GM12874 (cell line): ENCODE measurements around the gene EHBP1L1.

Experiments
- TF ChIP-seq, protein P1 (sequence below): IDR thresholded peaks from 2 replicates; pipeline ENCODE4 v1.5.1; 2011; ENCODE audit warnings: low read depth, mild to moderate bottlenecking, control low read depth, low read length, moderate library complexity; ENCODE audit not compliant: insufficient read depth

The EHBP1L1 gene

GRCh38 chr11:65615229-65615949 is 39.5 kb downstream of the EHBP1L1 start, which contains the start of gene PCNX3:
Gene PCNX3 (plus strand): TSS chr11:65615776. CDS start chr11:65616312, 536 bp downstream.
- TF ChIP-seq, protein P1, sequence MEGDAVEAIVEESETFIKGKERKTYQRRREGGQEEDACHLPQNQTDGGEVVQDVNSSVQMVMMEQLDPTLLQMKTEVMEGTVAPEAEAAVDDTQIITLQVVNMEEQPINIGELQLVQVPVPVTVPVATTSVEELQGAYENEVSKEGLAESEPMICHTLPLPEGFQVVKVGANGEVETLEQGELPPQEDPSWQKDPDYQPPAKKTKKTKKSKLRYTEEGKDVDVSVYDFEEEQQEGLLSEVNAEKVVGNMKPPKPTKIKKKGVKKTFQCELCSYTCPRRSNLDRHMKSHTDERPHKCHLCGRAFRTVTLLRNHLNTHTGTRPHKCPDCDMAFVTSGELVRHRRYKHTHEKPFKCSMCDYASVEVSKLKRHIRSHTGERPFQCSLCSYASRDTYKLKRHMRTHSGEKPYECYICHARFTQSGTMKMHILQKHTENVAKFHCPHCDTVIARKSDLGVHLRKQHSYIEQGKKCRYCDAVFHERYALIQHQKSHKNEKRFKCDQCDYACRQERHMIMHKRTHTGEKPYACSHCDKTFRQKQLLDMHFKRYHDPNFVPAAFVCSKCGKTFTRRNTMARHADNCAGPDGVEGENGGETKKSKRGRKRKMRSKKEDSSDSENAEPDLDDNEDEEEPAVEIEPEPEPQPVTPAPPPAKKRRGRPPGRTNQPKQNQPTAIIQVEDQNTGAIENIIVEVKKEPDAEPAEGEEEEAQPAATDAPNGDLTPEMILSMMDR: no peak

DNA sequence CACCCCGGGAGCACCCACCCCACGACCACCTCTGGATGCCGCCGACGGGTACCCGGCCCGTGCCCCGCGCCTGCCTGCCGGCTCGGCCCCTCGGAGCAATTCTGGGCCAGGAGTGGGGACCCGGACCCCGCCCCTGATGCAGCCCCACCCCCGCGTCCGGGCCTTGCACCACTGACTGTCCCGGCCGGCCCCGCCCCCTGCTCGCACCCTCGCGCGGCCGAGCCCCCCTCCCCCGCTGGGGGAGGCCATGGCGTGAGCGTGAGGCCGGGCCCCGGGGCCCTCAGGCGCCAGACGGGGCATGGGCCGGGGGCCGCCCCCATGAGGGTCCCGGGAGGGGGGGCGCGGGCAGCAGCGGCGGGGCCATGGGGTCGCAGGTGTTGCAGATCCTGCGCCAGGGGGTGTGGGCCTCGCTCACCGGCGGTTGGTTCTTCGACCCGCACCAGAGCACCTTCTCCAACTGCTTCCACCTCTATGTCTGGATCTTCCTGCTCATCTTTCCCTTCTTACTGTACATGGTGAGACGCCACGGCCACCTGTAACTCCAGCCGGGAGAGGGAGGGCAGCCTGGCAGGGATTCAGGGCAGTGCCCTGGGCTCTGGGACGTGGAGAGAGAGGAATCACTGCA is 40.2 kb downstream of the EHBP1L1 start:
- TF ChIP-seq, protein P1: no peak

- TF ChIP-seq, protein P1: no peak
Measured at GRCh38 chr11:65616575-65617001, 40.7 kb downstream of the EHBP1L1 start.

- TF ChIP-seq, protein P1: no peak
Measured at GRCh38 chr11:65617136-65617850, 41.4 kb downstream of the EHBP1L1 start.

DNA sequence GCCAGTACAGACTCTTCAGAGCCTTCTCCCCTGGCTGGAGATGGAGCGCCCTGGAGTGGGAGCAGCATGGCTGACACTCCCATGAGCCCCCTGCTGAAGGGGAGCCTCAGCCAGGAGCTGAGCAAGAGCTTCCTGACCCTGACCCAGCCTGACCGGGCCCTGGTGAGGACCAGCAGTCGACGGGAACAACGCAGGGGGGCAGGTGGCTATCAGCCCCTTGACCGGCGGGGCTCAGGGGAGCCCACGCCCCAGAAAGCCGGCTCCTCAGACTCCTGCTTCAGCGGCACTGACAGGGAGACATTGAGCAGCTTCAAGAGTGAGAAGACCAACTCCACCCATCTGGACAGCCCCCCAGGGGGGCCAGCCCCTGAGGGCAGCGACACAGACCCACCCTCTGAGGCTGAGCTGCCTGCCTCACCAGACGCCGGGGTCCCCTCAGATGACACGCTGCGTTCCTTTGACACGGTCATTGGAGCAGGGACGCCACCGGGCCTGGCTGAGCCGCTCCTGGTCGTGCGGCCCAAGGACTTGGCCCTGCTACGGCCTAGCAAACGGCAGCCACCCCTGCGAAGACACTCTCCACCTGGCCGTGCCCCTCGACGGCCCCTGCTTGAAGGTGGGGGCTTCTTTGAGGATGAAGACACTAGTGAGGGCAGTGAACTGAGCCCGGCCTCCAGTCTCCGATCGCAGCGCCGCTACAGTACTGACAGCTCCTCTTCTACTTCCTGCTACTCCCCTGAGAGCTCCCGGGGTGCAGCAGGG is 42.3 kb downstream of the EHBP1L1 start:
- TF ChIP-seq, protein P1: no peak

DNA sequence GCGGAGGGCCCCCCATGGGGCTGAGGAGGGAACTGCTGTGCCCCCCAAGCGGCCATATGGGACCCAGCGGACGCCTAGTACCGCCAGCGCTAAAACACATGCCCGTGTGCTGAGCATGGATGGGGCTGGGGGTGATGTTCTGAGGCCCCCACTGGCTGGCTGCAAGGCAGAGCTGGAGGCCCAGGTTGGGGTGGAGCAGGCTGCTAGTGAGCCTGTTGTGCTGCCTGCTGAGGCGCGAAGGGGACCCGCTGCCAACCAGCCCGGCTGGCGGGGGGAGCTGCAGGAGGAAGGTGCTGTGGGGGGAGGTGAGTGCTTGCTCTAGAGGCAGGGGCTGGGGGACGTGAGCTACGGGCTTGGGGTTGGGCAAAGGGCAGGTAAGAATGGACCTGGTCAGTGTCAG is 42.9 kb downstream of the EHBP1L1 start:
- TF ChIP-seq, protein P1: no peak
